GM19193 (cell line): ENCODE data around the gene RPL15.

ENCODE experiments used
- POLR2A ChIP-seq: IDR thresholded peaks from 4 replicates; pipeline ENCODE4 v1.6.1; 2011; ENCODE audit not compliant: insufficient read depth, insufficient read length; ENCODE audit errors: extremely low read depth

The RPL15 gene

DNA sequence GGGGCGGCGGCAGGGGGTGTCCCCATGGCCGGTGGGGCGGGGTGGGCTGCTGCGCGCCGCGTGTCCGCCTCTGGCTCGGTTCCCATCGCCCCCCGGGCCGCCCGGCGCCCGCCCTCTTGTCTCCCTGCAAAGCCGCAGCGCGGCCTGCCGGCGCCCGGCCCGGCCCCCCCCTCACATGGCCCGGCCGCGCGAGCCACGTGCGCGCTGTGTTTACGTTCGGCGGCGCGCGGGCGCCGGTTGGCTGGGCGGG is 28.7 kb downstream of the RPL15 start:
- TF ChIP-seq POLR2A, result no peak

DNA sequence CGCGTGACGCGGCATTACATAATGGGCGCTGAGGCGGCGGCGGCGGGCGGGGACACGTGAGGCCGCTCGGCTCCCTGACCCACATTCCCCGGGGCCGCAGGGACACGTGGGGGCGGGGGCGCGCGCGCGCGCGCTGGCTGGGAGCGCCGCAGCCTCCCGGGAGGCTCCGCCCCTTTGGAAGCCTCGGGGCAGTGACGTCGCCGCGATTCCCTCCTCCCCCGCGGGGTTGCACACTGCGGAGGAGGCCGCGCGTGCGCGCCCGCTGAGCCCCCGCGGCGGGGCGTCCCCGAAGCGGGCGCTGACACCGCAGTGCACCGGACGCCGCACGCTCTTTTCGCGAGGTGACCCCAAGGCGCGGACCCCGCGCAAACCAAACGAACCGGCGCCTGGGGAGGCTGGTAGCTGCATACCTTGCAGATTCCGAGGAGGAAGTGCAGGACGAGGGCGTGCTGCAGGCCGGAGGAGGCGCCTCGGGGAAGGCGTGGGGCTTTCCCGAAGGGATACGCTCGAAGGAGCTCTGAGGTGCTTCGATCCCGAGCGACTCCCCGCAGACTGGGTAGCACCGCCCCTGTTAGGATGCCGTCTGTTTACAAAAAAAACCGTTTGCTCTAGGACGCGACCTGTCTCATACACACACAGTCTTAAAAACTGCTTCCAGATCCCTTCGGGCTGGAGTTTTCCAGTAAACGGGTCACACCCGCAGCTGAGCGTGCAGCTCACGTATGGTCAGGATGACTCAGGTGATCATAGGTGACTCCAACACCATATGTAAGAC is 29.2 kb downstream of the RPL15 start:
- peak; percentile 71 for TF ChIP-seq POLR2A

DNA sequence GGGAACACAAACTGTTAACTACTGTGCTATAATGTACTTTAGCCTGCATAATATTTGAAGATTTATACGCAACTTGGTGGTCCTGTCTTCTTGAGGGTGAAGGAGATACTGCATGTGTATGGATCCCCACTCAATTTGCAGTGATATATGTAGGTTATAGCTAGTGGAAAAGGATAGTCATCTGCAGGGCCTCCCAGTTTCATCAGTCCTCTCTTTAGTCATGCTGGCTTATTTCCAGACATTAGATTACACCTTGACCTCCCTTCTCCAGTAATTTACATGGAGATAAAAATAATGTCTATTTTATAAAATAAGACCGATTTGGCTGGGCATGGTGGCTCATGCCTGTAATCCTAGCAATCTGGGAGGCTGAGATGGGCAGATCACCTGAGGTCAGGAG is 31.8 kb downstream of the RPL15 start:
- TF ChIP-seq POLR2A, result no peak

DNA sequence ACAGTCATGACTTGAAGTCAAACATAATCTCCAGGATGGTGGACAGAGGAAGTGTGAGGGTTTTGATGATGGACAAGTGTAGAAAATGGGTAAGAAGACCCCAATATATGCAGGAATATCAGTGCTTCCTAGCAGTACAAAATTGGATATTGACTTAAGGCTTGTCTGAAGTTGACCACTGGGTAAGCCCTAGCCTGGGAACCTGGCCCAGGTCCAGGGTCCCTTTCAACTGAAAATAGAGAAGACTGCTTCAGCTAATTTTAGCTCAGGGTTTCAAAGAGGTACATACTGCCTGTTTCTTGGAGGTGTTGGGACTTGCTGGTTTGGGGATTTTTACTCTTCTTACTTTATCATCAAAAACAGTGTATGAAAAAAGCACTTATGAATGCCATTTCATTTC is 32.9 kb downstream of the RPL15 start:
- no peak for TF ChIP-seq POLR2A

DNA sequence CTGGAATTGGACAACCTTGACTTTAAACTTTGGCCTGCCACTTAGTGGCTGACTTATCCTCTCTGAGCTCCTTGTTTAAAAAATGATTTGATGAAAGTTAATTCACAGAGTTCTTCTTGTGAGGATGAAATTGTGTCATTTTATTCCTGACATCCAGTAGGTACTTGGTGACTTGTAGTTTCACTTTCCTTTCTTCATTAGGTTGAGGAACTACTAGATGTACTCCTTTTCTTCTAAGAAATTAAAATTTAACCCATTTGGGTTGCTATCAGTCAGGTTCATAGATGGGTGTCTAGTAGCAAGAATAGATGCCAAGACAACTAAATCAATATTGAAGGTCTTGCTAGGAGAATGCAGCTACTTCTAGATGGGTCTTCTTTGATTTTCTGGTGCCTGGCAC is 33.4 kb downstream of the RPL15 start:
- TF ChIP-seq POLR2A, result no peak

DNA sequence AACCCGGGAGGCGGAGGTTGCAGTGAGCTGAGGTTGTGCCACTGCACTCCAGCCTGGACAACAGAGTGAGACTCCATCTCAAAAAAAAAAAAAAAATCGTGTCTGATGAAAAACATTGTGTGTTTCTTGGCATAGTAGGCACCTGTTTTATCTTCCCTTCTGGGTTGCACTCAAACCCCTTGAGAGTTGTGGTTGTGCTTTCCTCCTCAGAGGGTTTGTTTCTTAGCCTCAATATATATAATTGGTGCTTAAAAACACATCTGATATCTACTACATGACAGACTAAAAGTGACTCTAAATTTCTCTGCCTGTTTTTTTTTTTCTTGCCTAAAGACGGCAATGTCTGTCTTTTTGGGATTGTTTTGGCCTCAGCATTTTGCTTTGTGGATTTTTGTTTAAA is 35.7 kb downstream of the RPL15 start:
- TF ChIP-seq POLR2A, result no peak

DNA sequence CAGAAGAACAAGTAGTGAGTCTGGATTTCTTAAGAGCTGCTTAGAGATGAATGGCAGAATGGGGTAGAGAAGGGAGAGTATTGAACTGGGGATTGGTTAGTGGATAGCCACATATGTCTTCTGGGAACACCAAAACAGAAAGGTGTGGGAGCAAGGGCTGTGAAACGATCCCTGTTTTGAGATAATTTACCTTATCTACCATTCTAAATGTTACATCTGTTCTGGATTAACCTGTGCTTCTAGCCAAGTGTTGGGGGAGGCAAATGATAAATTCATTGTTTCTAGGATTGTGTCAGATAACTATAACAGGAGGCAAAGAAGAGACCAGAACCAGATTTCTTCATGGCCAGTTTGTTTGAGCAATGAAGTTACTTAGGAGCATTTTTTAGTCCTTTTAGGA is 36.6 kb downstream of the RPL15 start:
- TF ChIP-seq POLR2A, result no peak

DNA sequence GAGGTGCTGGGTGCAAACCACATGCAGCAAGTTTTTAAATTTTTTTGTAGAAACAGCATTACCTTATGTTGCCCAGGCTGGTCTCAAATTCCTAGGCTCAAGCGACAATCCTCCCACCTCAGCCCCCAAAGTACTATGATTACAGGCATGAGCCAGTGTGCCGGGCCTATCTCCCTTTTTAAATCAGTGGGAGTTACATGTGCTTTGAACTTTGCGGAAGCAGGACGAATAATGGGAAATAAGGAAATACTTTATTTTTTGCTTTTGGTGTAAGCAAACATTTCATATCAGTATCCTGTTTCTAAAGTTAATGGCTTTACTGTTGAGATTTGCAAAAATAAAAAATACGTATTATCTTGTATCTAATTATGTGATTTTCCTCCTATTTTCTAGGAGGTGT is 37.2 kb downstream of the RPL15 start:
- no peak for TF ChIP-seq POLR2A

DNA sequence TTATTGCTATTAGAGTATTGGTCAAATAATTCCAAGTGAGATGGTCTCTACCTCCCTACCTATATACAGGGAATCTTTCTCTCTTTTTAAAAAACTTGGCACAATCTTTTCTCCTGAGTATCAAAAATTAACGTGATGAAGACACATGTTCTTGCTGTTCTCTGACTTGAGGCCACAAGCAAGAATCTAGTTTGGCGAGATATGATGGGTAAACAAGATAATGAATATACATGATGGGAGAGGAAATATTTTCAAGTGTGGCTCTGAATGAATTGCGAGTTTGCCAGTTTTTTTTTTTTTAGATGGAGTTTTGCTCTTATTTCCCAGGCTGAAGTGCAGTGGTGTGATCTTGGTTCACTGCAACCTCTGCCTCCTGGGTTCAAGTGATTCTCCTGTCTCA is 39.8 kb downstream of the RPL15 start:
- TF ChIP-seq POLR2A, result no peak

DNA sequence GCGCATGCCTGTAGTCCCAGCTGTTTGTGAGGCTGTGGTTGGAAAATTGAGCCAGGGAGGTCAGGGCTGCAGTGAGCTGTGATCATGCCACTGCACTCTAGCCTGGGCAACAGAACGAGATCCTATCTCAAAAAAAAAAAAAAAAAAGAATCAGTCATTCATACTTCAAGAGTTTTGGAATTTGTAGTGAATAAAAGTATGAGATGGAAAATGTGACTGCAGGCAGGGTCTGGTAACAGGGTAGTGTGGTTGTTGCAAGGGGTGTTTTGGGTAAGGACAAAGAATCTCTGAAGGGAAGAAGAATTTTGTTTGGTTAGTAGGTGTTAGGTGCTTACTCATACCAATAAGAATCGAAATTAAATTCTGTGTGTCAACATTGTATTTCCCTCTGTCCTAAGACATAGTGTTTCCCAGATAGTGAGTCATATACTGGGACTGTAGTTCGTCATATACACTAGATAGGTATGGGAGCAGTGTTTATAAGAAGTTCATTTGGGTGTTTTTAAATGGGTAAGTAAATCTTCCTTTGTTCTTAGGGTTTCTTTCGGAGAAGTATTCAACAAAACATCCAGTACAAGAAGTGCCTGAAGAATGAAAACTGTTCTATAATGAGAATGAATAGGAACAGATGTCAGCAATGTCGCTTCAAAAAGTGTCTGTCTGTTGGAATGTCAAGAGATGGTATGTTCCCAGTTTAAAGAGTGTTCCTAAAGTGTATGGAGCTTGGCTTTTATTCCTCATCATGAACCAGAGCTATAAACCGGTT is 42.4 kb downstream of the RPL15 start:
- no peak for TF ChIP-seq POLR2A

DNA sequence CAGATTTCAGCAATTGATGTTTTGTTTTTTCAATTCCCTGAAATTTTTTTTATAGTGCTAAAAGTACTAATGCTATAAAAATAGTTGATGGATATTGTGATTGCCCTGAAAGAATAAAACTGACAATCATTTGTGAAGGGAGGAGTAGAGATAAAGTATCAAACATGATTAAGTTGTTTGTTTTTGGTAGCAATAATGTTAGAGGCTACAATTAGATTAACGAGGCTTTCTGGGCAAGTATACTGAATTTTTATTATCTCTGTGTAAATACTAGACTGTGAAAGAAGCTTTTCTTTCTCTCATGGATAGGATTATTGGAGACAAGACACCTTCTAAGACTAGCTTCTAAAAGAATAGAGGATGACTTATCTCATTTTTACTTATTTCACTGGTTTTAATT is 43.7 kb downstream of the RPL15 start:
- TF ChIP-seq POLR2A, result no peak

DNA sequence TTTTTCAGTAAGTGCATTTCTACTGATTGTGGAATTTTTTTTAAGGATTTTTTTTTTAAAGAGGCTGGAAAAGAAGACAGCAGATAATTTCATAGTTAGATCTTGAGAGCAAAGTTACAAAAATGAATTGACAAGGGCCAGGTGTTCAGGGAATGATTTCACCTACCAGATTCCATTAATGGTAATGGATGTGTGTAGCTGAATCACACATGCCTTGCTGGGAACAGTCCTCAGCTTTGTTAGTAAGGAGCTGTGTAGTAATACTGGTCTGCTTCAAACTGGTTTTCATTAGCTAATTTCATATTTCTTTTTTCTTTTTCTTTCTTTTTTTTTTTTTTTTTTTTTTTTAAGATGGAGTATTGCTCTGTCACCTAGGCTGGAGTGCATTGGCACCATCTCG is 44.1 kb downstream of the RPL15 start:
- no peak for TF ChIP-seq POLR2A

DNA sequence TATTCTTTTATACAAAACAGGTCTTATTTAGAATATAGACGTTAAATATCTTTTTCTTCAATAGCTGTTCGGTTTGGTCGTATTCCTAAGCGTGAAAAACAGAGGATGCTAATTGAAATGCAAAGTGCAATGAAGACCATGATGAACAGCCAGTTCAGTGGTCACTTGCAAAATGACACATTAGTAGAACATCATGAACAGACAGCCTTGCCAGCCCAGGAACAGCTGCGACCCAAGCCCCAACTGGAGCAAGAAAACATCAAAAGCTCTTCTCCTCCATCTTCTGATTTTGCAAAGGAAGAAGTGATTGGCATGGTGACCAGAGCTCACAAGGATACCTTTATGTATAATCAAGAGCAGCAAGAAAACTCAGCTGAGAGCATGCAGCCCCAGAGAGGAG is 45.0 kb downstream of the RPL15 start:
- no peak for TF ChIP-seq POLR2A

DNA sequence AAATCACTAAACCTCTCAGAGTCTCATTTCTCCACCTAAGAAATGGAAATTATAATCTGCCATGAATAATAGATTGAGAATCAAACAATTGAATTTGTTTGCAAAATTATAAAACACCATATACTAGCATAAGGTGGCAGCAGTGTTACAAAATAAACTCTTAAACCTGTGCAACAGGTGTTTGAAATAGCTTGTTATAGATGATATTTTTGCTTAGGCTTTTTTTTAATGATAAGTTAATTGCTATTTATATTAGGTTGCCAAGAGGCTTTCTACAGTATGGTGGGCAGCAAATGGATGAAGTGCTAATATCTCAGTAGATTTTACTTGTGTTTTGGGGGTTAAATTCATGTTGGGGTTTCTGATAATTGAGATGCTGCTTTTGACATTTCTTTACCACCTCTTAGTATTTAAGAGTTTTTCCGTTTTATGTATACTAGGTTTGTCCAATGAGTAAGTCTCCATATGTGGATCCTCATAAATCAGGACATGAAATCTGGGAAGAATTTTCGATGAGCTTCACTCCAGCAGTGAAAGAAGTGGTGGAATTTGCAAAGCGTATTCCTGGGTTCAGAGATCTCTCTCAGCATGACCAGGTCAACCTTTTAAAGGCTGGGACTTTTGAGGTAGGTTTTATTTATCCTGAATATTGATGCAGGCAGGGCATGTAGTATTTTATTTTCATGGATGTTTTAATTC is 47.8 kb downstream of the RPL15 start:
- no peak for TF ChIP-seq POLR2A

DNA sequence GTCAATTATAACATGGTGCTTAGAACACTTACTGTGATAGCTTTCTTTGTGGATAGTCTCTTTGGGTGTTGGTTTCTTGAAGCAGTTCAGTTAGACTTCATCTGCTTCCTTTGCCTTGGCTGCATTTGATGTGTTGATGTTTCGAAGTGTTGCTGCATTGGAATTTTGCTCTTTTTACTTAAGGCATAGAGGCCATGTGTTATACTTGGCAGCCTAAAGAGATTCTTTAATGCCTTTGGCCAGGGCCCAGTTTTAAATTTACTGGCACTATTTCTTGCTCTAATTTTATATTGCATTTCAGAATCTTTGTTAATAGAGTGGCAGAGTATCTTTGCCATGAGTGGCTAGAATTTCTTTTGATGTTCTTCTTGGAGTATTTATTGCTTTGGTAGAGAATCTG is 49.4 kb downstream of the RPL15 start:
- no peak for TF ChIP-seq POLR2A
